Activated B cell treated with CpG ODN at 0.5 μM for 24 hours (primary cell): ENCODE data around the gene VPS13C. TPM values are rescaled to one million over a fixed set of nuclear protein-coding genes. Genes with fewer than 3 reads are reported as not detected.
A peak's percentile ranks its signal among the peaks of the same experiment; 100 is the strongest.

Experiments
- ATAC-seq: fragments of 200-7000 bp; cut with Tn5 transposase; one replicate; pipeline ENCODE4 v1.10.0; 2021; ENCODE audit warnings: low read depth, mild to moderate bottlenecking, moderate library complexity
- CTCF ChIA-PET: fragments of 350-600 bp; sonication (Branson Sonifier 250); formaldehyde crosslinking; loops from one replicate; lab custom pipeline; 2021; ENCODE audit warnings: antibody characterized with exemption; lab: Charles Lee
- POLR2A ChIA-PET: fragments of 350-600 bp; sonication (Branson Sonifier 250); formaldehyde crosslinking; loops from one replicate; lab custom pipeline; 2021; ENCODE audit warnings: antibody characterized with exemption; lab: Charles Lee
- DNase-seq: peaks from one replicate; pipeline ENCODE4 v3.0.0; 2022
- H3K27ac Mint-ChIP-seq: one replicate; pipeline ENCODE4 v1.8.0; 2020; ENCODE audit warnings: mixed read lengths
- H3K27me3 Mint-ChIP-seq: one replicate; pipeline ENCODE4 v1.8.0; 2021; ENCODE audit warnings: mixed read lengths
- H3K36me3 Mint-ChIP-seq: one replicate; pipeline ENCODE4 v1.8.0; 2021; ENCODE audit warnings: low read depth, mixed read lengths
- H3K4me1 Mint-ChIP-seq: one replicate; pipeline ENCODE4 v1.8.0; 2021; ENCODE audit warnings: mixed read lengths
- H3K4me3 Mint-ChIP-seq: one replicate; pipeline ENCODE4 v1.8.0; 2020; ENCODE audit warnings: mild to moderate bottlenecking, mixed read lengths
- H3K9me3 Mint-ChIP-seq: one replicate; pipeline ENCODE4 v1.8.0; 2020; ENCODE audit warnings: mixed read lengths
- intact Hi-C: fragments of 100-400 bp; cut with micrococcal nuclease; formaldehyde crosslinking; loops from one replicate; pipeline ENCODE4 v1.15.1; 2024
- total RNA-seq: library from RNA; stranded (reverse); gene quantifications from 2 replicates; pipeline ENCODE4 v1.2.3, GENCODE V29; 2022
- TF ChIP-seq, protein P1 (sequence below): fragments of 200-600 bp; IDR thresholded peaks from one replicate; pipeline ENCODE4 v1.8.0; 2022; ENCODE audit warnings: antibody characterized with exemption, mild to moderate bottlenecking

VPS13C gene
- total RNA-seq, 1 donor from 2014 or later: 172 TPM

DNA sequence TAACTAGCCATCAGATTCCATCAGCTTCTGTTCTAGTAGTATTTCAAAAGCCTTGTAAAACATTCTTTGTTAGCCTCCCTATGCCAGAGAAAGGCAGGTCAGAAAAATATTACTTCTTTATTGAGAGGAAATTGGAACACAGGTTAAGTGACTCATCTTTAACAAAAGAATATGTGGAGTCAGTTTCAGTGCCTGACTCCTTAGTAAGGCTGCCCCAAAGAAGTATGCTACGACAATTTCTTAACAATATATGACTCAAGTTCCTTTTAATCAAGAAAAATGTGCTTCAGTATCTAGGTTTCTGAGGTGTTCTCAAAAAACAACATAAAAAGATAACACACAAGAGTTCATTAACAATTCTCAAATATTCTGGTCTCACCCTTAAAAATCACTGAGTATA lies 139.2 kb downstream of the VPS13C start:
- TF ChIP-seq, protein P1, sequence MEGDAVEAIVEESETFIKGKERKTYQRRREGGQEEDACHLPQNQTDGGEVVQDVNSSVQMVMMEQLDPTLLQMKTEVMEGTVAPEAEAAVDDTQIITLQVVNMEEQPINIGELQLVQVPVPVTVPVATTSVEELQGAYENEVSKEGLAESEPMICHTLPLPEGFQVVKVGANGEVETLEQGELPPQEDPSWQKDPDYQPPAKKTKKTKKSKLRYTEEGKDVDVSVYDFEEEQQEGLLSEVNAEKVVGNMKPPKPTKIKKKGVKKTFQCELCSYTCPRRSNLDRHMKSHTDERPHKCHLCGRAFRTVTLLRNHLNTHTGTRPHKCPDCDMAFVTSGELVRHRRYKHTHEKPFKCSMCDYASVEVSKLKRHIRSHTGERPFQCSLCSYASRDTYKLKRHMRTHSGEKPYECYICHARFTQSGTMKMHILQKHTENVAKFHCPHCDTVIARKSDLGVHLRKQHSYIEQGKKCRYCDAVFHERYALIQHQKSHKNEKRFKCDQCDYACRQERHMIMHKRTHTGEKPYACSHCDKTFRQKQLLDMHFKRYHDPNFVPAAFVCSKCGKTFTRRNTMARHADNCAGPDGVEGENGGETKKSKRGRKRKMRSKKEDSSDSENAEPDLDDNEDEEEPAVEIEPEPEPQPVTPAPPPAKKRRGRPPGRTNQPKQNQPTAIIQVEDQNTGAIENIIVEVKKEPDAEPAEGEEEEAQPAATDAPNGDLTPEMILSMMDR: no peak
- no peaks in the 10 kb centered on the region for H3K4me1 Mint-ChIP-seq
- H3K4me3 Mint-ChIP-seq: no peak overlapping the region
- ChIA-PET CTCF (no interaction called here), POLR2A (no interaction called here)
- no peaks in the 10 kb centered on the region for H3K9me3 Mint-ChIP-seq
- no peaks in the 10 kb centered on the region for H3K27me3 Mint-ChIP-seq
- intact Hi-C loops: loop anchor here (5.0 kb wide), 1 partner anchor 36 kb away; no protein-coding TSS in a partner anchor
- DNase-seq (no peak), ATAC-seq (no peak)
- peaks cover 68% of the 10 kb centered on the region for H3K36me3 Mint-ChIP-seq
- H3K27ac Mint-ChIP-seq: no peak overlapping the region

DNA sequence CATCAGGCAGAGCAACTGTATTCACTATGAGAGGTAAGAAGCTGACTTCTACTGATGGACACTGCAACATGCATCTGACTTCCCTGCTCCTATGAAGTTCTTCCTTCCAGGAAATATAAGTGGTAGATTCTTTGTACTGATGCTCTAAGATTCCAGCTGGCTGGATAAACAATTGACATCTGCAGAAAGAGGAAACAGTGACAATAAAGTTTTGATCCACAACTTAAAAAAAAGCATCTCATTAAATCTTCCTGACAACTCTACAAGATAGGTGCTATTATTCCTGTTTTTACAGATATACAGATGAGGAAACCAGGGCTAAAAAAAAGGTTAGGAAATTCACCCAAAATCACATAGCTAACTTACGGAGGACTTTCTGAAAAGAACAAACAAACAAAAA lies 142.8 kb downstream of the VPS13C start:
- H3K9me3 Mint-ChIP-seq: no peaks in the 10 kb centered on the region
- H3K36me3 Mint-ChIP-seq: peaks cover 79% of the 10 kb centered on the region
- intact Hi-C loops: no loop called here

DNA sequence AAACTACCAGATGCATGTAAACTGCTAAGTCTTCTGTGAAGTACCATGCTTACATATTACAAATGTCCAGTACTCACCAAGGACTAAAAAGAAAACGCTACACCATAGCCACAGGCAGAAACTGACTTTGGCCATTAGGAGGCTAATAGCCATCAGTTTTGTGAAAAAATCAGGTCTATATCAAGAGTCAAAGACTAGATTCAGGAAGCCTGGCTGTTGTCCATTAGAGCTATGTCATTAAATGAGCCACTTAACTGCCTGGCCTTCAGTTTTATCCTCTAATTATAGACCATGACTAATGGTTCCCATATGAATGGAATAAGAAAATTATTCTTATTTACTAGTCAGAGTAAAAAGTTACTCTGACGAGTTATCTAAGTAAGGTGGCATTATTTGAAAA lies 144.1 kb downstream of the VPS13C start:
- intact Hi-C loops: no loop called here
- H3K4me1 Mint-ChIP-seq: no peaks in the 10 kb centered on the region
- no peak overlapping the region for H3K27ac Mint-ChIP-seq
- no peak overlapping the region for H3K4me3 Mint-ChIP-seq
- TF ChIP-seq, protein P1: no peak
- ChIA-PET POLR2A (no interaction called here), CTCF (no interaction called here)
- H3K27me3 Mint-ChIP-seq: no peaks in the 10 kb centered on the region
- H3K36me3 Mint-ChIP-seq: peaks cover 73% of the 10 kb centered on the region
- ATAC-seq: no peak
- DNase-seq: no peak
- no peaks in the 10 kb centered on the region for H3K9me3 Mint-ChIP-seq

More for the DNA sequence above, 142.8 kb downstream of the VPS13C start:
- no peak overlapping the region for H3K27ac Mint-ChIP-seq
- no peaks in the 10 kb centered on the region for H3K4me1 Mint-ChIP-seq
- ChIA-PET POLR2A (no interaction called here), CTCF (no interaction called here)
- ATAC-seq: no peak
- DNase-seq: no peak
- H3K4me3 Mint-ChIP-seq: no peak overlapping the region
- H3K27me3 Mint-ChIP-seq: no peaks in the 10 kb centered on the region
- TF ChIP-seq, protein P1: no peak

DNA sequence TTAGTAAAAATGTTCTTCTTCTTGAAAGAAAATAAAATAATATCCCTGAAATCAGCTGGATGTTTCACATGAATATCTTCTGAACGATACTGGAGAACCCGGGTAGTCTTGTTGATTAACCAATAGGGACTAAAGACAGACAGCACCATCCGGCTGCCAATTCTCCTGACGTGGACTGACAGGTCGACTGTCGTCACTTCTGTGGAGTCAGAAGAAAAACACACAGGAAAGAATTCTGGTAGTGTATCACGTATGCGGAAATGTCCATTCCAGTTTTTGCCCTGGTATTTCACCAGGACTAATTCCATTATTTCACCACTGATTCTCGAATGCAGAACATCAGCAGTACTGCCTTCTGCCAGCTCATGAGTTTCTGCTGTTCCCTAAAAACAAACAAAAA lies 144.6 kb downstream of the VPS13C start:
- CTCF ChIA-PET: no interaction called here
- intact Hi-C loops: no loop called here

DNA sequence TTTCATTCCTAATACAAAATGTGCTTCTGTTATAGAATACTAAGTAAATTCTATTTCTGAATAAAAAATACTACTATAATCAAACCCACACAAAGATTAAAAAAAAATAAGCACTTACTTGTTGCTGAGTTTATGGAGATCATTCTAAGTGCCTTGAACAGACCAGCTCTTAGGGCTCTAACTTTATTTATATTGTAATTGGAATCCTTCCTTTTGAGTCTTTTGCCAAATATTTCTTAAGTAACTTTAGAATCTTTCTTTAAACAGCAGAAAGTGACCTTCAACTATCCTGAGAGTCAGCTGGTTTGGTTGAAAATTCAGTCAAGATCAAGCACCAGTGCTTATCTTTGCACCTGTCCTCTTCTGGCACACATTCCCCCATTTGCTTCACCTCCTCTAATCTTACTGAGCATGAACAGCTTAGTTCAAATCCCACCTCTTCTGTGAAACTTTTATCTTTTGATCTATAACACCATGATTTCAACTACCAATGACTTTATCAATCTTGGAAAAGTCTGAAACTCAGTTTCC lies 149.3 kb downstream of the VPS13C start:
- DNase-seq (no peak), ATAC-seq (no peak)
- no peaks in the 10 kb centered on the region for H3K9me3 Mint-ChIP-seq
- peak overlapping the region; percentile 22 for H3K27ac Mint-ChIP-seq
- no peaks in the 10 kb centered on the region for H3K27me3 Mint-ChIP-seq
- ChIA-PET CTCF (no interaction called here), POLR2A (no interaction called here)
- intact Hi-C loops: no loop called here
- peaks cover 77% of the 10 kb centered on the region for H3K36me3 Mint-ChIP-seq
- H3K4me3 Mint-ChIP-seq: no peak overlapping the region
- TF ChIP-seq, protein P1: no peak
- H3K4me1 Mint-ChIP-seq: no peaks in the 10 kb centered on the region

More for the DNA sequence above, 144.6 kb downstream of the VPS13C start:
- H3K4me3 Mint-ChIP-seq: no peak overlapping the region
- POLR2A ChIA-PET: no interaction called here
- ATAC-seq: no peak
- H3K27ac Mint-ChIP-seq: no peak overlapping the region
- H3K36me3 Mint-ChIP-seq: peaks cover 73% of the 10 kb centered on the region
- no peaks in the 10 kb centered on the region for H3K27me3 Mint-ChIP-seq
- no peaks in the 10 kb centered on the region for H3K9me3 Mint-ChIP-seq
- no peak for DNase-seq
- no peaks in the 10 kb centered on the region for H3K4me1 Mint-ChIP-seq
- TF ChIP-seq, protein P1: no peak
